Spleen (tissue), 13 donors: ENCODE measurements around the gene RUVBL1. TPM values are rescaled to one million over a fixed set of nuclear protein-coding genes. Genes with fewer than 3 reads are reported as not detected.

ENCODE experiments used
- DNase-seq: peaks from one replicate; pipeline ENCODE4 v3.0.0-alpha.2; 2020
- H3K27ac ChIP-seq, 8 donors: fragments of 200-600 bp; sonication (generic) in 7 of 8; 1 replicate in 4 of 8; 2 replicates in 4 of 8; pipeline versions ENCODE4 v1.5.0 to v1.8.0; 2016 to 2021; ENCODE audit warnings: inconsistent platforms in 4 of 8, mild to moderate bottlenecking in 4 of 8, moderate library complexity in 1 of 8
- H3K27me3 ChIP-seq, 7 donors: fragments of 200-600 bp; sonication (generic) in 6 of 7; replicated peaks in 1 of 7; 1 replicate in 4 of 7; 2 replicates in 3 of 7; pipeline versions ENCODE4 v1.5.0 to v1.8.0; 2016 to 2021; ENCODE audit warnings: inconsistent platforms in 3 of 7, mild to moderate bottlenecking in 1 of 7
- H3K36me3 ChIP-seq, 6 donors: fragments of 200-600 bp; sonication (generic) in 5 of 6; 1 replicate in 4 of 6; 2 replicates in 2 of 6; pipeline versions ENCODE4 v1.5.0 to v1.8.0; 2016 to 2021; ENCODE audit warnings: inconsistent platforms in 2 of 6
- H3K4me1 ChIP-seq, 6 donors: fragments of 200-600 bp; sonication (generic) in 5 of 6; 1 replicate in 3 of 6; 2 replicates in 3 of 6; pipeline versions ENCODE4 v1.5.0 to v1.8.0; 2016 to 2021; ENCODE audit warnings: inconsistent platforms in 3 of 6
- H3K4me3 ChIP-seq, 8 donors: fragments of 200-600 bp; sonication (generic) in 7 of 8; 1 replicate in 4 of 8; 2 replicates in 4 of 8; pipeline versions ENCODE4 v1.5.0 to v1.8.0; 2016 to 2021; ENCODE audit warnings: inconsistent platforms in 4 of 8, mild to moderate bottlenecking in 4 of 8, moderate library complexity in 2 of 8
- H3K9me3 ChIP-seq, 8 donors: fragments of 200-600 bp; sonication (generic) in 7 of 8; 1 replicate in 4 of 8; 2 replicates in 4 of 8; pipeline versions ENCODE4 v1.5.0 to v1.8.0; 2016 to 2021; ENCODE audit warnings: inconsistent platforms in 4 of 8
- CTCF ChIP-seq, 11 experiments: fragments of 200-600 bp in 7 of 11; fragments of 450-650 bp in 4 of 11; sonication (generic) in 4 of 11; IDR thresholded peaks in 8 of 11; conservative IDR thresholded peaks in 3 of 11; 1 replicate in 7 of 11; 2 replicates in 4 of 11; pipeline versions ENCODE4 v1.4.0 to v1.8.0; 2016 to 2021; ENCODE audit warnings: antibody characterized with exemption in 11 of 11, inconsistent platforms in 4 of 11, mild to moderate bottlenecking in 1 of 11
- POLR2A ChIP-seq, 3 donors: fragments of 450-650 bp; IDR thresholded peaks; one replicate each; pipeline ENCODE4 v1.5.1; 2017; ENCODE audit warnings: antibody characterized with exemption in 3 of 3, mild to moderate bottlenecking in 1 of 3
- POLR2AphosphoS5 ChIP-seq, 3 donors: sonication (generic); formaldehyde crosslinking; IDR thresholded peaks; one replicate each; pipeline ENCODE4 v1.5.1; 2017; ENCODE audit warnings: antibody characterized with exemption in 3 of 3
- WGBS, 5 donors: extraction: QIAGEN DNeasy Blood & Tissue Kit in 3 of 5; methylation state at CpG; one replicate each; pipeline versions ENCODE4 v1.1.5 to v1.1.7; 2013 to 2018; 5-methylcytosine and 5-hydroxymethylcytosine counted together
- intact Hi-C: fragments of 100-400 bp; cut with DNase I; formaldehyde crosslinking; loops from one replicate; pipeline ENCODE4 v1.15.0; 2023; ENCODE audit warnings: low total_unique reads
- long read RNA-seq, 2 donors: transcript quantifications; one replicate each; lab custom pipeline, GENCODE V29; 2026
- polyA plus RNA-seq, 3 donors: library from polyadenylated mRNA; stranded (reverse); fragments of 200-250 nt; gene quantifications; one replicate each; pipeline ENCODE4 v1.2.1, GENCODE V29; 2013
- total RNA-seq, 7 donors: library from RNA; depleted of rRNA in 3 of 7; stranded (reverse); fragments of >200 nt in 3 of 7; fragmentation: NEBNext Ultra II Directional in 4 of 7; extraction: Animal tissue kit (Norgen Biotek cat#: 25700) in 4 of 7; gene quantifications; one replicate each; pipeline versions ENCODE4 v1.1.0 to v1.2.1, GENCODE V29; 2016 to 2021
- donor health status: healthy with polysubstance abuse.
- donor health status: DM: no; HTN: no; CAD: no; lungs with moderate emphysema.
- donor health status: DM: no; HTN: no; CAD: no.
- donor health status: Bipolar disorder and iron deficiency.
- donor health status: healthy.
- donor health status: DM: no; HTN: no; CAD: no.
- donor health status: DM: yes; HTN: yes; CAD: no.

The RUVBL1 gene
- total RNA-seq (10 to 100 TPM; 25.2 to 32.6 (median 29.2) TPM), polyA plus RNA-seq (10 to 100 TPM; 21.6 to 36.4 (median 33.3) TPM)
- long read RNA-seq, donor 1, full-length matches to known transcripts: 13 of 18 reads
- long read RNA-seq, donor 1, partial matches to known transcripts: 5 of 18 reads
- long read RNA-seq, donor 1, other reads (novel, unspliced or antisense): 0 of 18 reads
- long read RNA-seq, donor 2, full-length matches to known transcripts: 13 of 13 reads
- long read RNA-seq, donor 2, partial matches to known transcripts: 0 of 13 reads
- long read RNA-seq, donor 2, other reads (novel, unspliced or antisense): 0 of 13 reads

GRCh38 chr3:128123538-128124368 lies at the start of gene RUVBL1:
TSS of gene RUVBL1 (minus strand) at chr3:128123812. CDS start at chr3:128123724, 88 bp downstream.
- Histone ChIP-seq H3K27ac (peak within 1 kb of the TSS; percentile 69 to 89 (median 80)), H3K9me3 (no peaks in the 10 kb centered on the region), H3K4me1 (peaks cover 9 to 24% (median 23%) of the 10 kb centered on the region in 6 donors), H3K27me3 (no peaks in the 10 kb centered on the region), H3K4me3 (peak within 1 kb of the TSS; percentile 84 to 100 (median 90)), H3K36me3 (peaks cover 0 to 4% (median 0%) of the 10 kb centered on the region in 6 donors)
- DNase-seq: peak; percentile 98
- TF ChIP-seq POLR2AphosphoS5 (IDR thresholded peaks at IDR 0.05): peak; percentile 84 to 92 (median 87)
- TF ChIP-seq CTCF (IDR thresholded peaks at IDR 0.05 in 8 of 11, conservative IDR thresholded peaks at IDR 0.05 in 3 of 11): peak in 3 of 11 experiments; percentile 6 to 34 (median 25)
- TF ChIP-seq POLR2A (IDR thresholded peaks at IDR 0.05): peak in 1 of 3 donors; percentile 80
- 3 to 5% (median 4%) methylated on average over 45 to 47 of the region's 47 CpGs for WGBS, 5 donors
- intact Hi-C loops: no loop called here

GRCh38 chr3:128173200-128173599 lies 49.6 kb upstream of the RUVBL1 start:
- H3K27me3 ChIP-seq: no peaks in the 10 kb centered on the region
- intact Hi-C loops: no loop called here
- H3K9me3 ChIP-seq: no peaks in the 10 kb centered on the region
- 89 to 97% (median 91%) methylated on average over 8 of the region's 8 CpGs for WGBS, 5 donors
- H3K4me1 ChIP-seq: peaks cover 11 to 87% (median 37%) of the 10 kb centered on the region in 6 donors
- no peak overlapping the region for H3K4me3 ChIP-seq
- H3K36me3 ChIP-seq: no peaks in the 10 kb centered on the region
- TF ChIP-seq POLR2A (IDR thresholded peaks at IDR 0.05): no peak
- TF ChIP-seq CTCF (IDR thresholded peaks at IDR 0.05 in 8 of 11, conservative IDR thresholded peaks at IDR 0.05 in 3 of 11): no peak
- no peak for TF ChIP-seq POLR2AphosphoS5 (IDR thresholded peaks at IDR 0.05)
- H3K27ac ChIP-seq: peak overlapping the region in 1 of 8 donors; percentile 0
- DNase-seq: no peak

GRCh38 chr3:128170866-128171516 lies 47.4 kb upstream of the RUVBL1 start:
- H3K27ac ChIP-seq: no peak overlapping the region
- H3K4me3 ChIP-seq: no peak overlapping the region
- intact Hi-C loops: no loop called here
- peaks cover 10 to 74% (median 31%) of the 10 kb centered on the region in 6 donors for H3K4me1 ChIP-seq
- H3K36me3 ChIP-seq: peaks cover 0 to 13% (median 0%) of the 10 kb centered on the region in 6 donors
- no peak for DNase-seq
- H3K9me3 ChIP-seq: no peaks in the 10 kb centered on the region
- WGBS, 5 donors: 33 to 50% (median 44%) methylated on average over 5 of the region's 5 CpGs
- TF ChIP-seq POLR2A (IDR thresholded peaks at IDR 0.05) (no peak), CTCF (IDR thresholded peaks at IDR 0.05 in 8 of 11, conservative IDR thresholded peaks at IDR 0.05 in 3 of 11) (peak in 9 of 11 experiments; percentile 31 to 80 (median 60)), POLR2AphosphoS5 (IDR thresholded peaks at IDR 0.05) (peak in 1 of 3 donors; percentile 33)
- H3K27me3 ChIP-seq: no peaks in the 10 kb centered on the region
